Measurements from ENCODE around the gene KRT17. TPM values are rescaled to one million over a fixed set of nuclear protein-coding genes. Genes with fewer than 3 reads are reported as not detected.
"Not testable (repeated sequence)": the region's sequence is repeated elsewhere in the genome, so short reads cannot be mapped to it uniquely, and the experiment has no call there.

Gene KRT17
- total RNA-seq, 2 experiments from 2014 or later = not detected

DNA sequence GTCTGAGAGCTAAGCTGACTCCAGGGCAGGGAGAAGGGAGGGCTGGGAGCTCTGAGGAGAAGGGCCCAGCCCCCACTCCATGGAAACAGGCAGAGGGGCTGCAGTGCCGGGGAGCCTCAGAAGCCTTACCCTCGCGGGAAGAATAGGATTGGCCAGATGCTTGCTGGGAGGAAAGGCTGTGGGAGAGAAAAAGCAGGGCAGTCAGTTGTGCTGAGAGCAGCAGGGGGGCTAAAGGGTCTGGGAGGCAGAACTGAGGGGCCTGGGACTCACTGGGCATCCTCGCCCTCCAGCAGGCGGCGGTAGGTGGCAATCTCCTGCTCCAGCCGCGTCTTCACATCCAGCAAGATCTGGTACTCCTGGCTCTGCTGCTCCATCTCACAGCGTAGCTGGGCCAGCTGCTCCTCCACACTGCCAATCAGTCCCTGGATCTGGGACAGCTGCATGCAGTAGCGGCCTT is 14.3 kb downstream of the KRT17 start:
- H3K9me3 Mint-ChIP-seq = peaks cover 18% of the 10 kb centered on the region
- H3K4me1 Mint-ChIP-seq, H3K27ac Mint-ChIP-seq, H3K36me3 Mint-ChIP-seq, H3K4me3 Mint-ChIP-seq, DNase-seq: not testable (repeated sequence)
- peaks cover 34% of the 10 kb centered on the region for H3K27me3 Mint-ChIP-seq

DNA sequence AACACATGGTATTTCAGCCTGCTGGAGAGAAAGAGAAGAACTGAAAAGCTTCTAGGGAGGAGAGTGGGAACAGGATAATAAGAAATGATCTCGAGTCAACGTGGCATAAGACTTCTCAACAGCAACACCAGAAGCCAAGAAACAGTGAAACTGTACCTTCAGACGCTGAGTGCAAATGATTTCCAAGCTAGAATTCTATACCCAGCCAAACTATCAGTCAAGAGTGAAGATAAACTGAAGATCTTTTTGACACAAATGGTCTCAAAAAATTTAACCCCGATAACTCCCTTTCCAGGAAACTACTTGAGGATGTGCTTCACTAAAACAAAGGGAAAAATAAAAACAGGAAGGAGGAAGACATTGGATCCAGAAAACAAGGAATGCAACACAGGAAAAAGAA is 17.4 kb downstream of the KRT17 start:
- H3K4me1 Mint-ChIP-seq, H3K4me3 Mint-ChIP-seq, DNase-seq, H3K27ac Mint-ChIP-seq, H3K36me3 Mint-ChIP-seq: not testable (repeated sequence)
- peaks cover 18% of the 10 kb centered on the region for H3K9me3 Mint-ChIP-seq
- peaks cover 54% of the 10 kb centered on the region for H3K27me3 Mint-ChIP-seq

DNA sequence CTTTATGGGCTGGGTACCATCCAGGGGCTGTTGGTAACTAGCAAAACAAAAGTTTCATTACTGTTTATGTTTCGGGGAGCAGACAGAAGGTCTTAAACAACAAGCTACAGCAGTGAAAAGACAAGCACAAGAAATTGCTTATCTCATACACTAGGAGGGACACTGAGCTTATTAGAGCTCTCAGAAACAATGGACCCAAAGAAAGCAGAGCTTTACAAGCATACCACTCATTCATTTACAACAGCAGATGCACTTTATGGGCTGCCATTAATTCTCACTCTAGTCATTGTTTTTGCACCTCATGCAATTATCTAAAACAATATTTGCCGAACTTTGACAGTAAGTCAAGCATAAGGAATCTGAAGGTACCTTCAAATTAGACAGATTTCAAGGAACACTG is 21.9 kb downstream of the KRT17 start:
- peaks cover 40% of the 10 kb centered on the region for H3K27me3 Mint-ChIP-seq
- no peak for DNase-seq
- peaks cover 8% of the 10 kb centered on the region for H3K36me3 Mint-ChIP-seq
- H3K27ac Mint-ChIP-seq = no peak overlapping the region
- H3K4me1 Mint-ChIP-seq = no peaks in the 10 kb centered on the region
- H3K4me3 Mint-ChIP-seq = no peak overlapping the region
- peaks cover 15% of the 10 kb centered on the region for H3K9me3 Mint-ChIP-seq

DNA sequence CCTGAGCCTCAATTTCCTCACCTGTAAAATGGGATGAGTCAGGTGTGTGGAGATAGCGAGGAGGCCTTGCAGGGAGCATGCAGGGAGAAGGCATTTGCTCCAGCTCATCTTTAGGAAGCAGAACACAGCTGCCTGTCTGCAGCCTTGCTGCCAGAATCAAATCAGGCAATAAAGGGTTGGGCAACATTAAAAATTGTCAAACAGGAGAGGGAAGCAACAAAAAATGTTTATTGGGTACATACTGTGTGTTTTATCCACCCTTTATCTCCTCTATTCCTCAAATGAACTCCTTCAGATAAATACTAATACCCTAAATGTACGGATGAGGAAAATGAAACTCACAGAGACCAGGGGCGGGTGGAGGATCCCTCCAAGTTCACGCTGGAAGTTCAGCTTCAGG is 24.1 kb downstream of the KRT17 start:
- Mint-ChIP-seq H3K4me3 (no peak overlapping the region), H3K9me3 (peaks cover 2% of the 10 kb centered on the region), H3K27me3 (peaks cover 25% of the 10 kb centered on the region), H3K4me1 (no peaks in the 10 kb centered on the region), H3K36me3 (no peaks in the 10 kb centered on the region), H3K27ac (no peak overlapping the region)
- no peak for DNase-seq

DNA sequence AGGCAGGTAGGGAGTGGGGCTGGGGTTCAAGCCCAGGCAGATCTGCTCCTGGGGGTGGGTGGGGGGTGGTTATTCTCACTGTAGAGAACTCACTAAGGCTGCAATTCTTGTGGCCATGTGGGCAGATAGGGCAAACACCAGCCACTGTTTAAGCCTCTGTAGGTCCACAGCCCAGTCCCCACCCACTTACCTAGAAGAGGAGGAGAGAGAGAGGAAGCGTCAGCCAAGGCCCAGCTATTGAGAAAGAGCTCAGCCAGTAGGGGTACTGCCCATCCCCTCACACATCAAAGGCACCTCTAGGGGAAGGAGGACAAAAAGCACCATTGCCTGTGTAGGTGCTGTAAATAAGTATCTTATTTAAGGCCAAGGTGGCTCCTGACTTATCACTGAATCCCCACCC is 24.7 kb downstream of the KRT17 start:
- no peak for DNase-seq

DNA sequence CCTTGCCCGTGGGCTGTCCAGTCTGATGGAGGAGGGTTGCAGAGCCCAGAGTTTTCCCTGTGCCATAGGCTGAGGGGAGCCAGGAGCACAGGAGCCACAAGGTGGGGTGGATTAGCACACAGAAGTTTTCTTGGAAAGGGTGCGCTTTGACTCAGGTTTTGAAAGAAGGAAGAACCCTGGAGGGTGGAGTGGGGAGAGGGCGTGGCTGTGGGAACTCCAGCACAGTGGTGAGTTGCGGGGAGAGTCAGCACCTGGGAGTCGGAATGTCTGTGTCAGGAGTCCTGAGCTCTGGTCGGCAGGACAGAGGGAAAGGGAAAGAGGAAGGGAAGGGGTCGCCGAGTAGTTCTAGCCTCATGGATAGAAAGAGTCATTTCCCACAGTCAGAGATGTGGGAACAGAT is 28.8 kb downstream of the KRT17 start:
- Mint-ChIP-seq H3K36me3 (no peaks in the 10 kb centered on the region), H3K27me3 (no peaks in the 10 kb centered on the region), H3K9me3 (peaks cover 2% of the 10 kb centered on the region), H3K27ac (no peak overlapping the region), H3K4me3 (no peak overlapping the region), H3K4me1 (no peaks in the 10 kb centered on the region)
- DNase-seq = no peak

More for the DNA sequence above, 24.7 kb downstream of the KRT17 start:
- H3K27me3 Mint-ChIP-seq = peaks cover 19% of the 10 kb centered on the region
- no peak overlapping the region for H3K27ac Mint-ChIP-seq
- no peaks in the 10 kb centered on the region for H3K4me1 Mint-ChIP-seq
- H3K36me3 Mint-ChIP-seq = no peaks in the 10 kb centered on the region
- no peak overlapping the region for H3K4me3 Mint-ChIP-seq
- H3K9me3 Mint-ChIP-seq = peaks cover 2% of the 10 kb centered on the region

DNA sequence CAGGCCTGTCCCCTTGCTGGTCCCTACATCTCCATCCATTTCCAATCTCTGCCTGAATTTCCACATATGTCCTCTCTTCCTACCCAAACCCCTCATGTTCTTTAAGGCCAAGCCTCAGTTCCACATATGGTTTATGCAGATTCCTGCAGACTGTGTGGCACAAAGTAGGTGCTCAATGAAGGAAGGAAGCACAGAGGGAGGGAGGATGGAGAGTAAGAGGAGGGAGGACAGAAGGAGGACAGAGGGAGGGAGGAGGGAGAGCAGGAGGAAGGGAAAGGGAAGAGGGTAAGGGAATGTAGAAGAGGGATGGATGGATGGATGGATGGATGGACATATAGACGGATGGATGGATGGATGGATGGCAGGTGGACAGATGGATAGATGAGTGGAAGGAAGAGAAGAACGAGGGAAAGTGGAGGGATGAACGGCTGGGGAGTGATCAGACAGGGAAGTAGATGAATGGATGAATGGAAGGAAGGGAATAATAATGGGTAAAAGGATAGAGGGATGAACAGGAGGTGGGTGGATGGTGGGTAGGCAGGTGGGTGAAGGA is 29.9 kb downstream of the KRT17 start:
- H3K4me3 Mint-ChIP-seq = no peak overlapping the region
- H3K9me3 Mint-ChIP-seq = peaks cover 2% of the 10 kb centered on the region
- H3K27ac Mint-ChIP-seq = no peak overlapping the region
- no peaks in the 10 kb centered on the region for H3K4me1 Mint-ChIP-seq
- H3K36me3 Mint-ChIP-seq = no peaks in the 10 kb centered on the region
- no peak for DNase-seq
- no peaks in the 10 kb centered on the region for H3K27me3 Mint-ChIP-seq

DNA sequence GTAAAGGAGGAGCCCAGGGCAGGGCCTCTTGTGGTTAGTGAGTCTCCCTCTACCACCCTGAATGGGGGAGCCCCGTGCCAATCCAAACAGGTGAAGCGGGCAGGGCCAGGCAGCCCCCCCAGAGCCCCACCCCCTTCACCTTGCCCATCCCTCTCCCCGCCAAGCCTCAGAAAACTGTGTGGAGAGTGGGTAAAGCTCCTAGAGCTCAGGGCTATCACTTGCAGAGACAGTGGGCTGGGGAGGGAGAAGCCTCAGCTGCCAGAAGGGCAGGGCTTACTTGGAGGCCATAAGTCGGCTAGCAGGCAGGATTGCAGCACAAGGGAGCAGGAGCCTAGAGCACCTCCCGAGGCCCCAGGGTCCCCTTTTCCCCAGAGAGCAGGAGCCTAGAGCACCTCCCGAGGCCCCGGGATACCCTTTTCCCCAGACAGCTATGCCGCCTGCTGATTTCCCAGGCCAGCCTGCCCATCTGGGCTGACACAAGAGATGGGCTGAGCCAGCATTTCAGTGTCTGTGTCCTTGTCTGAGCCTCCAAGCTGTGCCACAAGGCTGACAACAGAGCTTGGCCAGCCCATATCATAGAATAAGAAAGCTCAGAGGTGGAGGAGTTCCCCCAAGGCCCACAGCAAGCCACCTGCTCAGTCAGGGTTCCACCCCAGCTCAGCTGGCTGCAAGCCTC is 30.9 kb downstream of the KRT17 start:
- no peaks in the 10 kb centered on the region for H3K4me1 Mint-ChIP-seq
- no peaks in the 10 kb centered on the region for H3K36me3 Mint-ChIP-seq
- no peak for DNase-seq
- H3K27ac Mint-ChIP-seq = no peak overlapping the region
- peaks cover 2% of the 10 kb centered on the region for H3K9me3 Mint-ChIP-seq
- no peaks in the 10 kb centered on the region for H3K27me3 Mint-ChIP-seq
- no peak overlapping the region for H3K4me3 Mint-ChIP-seq

DNA sequence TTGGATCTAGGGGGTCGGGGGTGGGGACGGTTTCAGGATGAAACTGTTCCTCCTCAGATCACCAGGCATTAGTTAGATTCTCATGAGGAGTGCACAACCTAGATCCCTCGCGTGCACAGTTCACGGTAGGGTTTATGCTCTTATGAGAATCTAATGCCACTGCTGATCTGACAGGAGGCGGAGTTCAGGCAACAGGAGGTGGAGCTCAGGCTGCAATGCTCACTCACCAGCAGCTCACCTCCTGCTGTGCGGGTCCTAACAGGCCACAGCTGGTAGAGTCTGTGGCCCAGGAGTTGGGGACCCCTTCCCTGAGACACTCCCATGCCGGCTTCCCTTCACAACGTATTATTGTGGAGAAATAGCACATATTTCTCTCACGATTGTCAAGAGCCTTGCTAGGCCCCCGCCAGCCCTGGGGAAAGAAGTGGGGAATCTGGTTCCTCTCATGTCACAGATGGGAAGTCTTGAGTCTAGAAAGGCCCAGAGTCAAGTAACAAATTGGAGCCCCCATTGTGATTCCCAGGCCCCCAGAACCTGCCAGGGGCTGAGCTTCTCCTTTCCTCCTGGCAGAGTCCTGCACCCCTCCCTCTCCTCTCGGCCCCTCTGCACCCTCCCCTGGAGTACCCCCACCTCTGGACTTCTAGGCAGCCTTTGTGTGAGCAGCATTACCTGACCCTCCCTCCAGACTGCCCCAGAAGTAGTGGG is 31.6 kb downstream of the KRT17 start:
- Mint-ChIP-seq H3K4me3 (no peak overlapping the region), H3K9me3 (peaks cover under 1% of the 10 kb centered on the region), H3K27ac (no peak overlapping the region), H3K36me3 (no peaks in the 10 kb centered on the region), H3K4me1 (no peaks in the 10 kb centered on the region), H3K27me3 (no peaks in the 10 kb centered on the region)
- DNase-seq = no peak

DNA sequence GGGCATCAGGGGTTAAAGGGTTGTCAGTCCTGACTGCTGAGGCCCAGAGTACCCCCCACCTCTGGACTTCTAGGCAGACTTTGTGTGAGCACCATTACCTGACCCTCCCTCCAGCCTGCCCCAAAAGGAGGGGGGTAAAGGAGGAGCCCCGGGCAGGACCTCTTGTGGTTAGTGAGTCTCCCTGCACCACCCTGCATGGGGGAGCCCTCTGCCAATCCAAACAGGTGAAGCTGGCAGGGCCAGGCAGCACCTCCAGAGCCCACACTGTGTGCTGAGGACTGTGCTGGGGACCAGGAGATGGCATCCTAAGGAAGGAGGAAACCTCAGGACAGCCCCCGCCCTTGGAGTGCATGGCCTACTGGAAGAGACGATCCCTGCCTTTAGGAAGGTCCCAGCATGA is 35.1 kb downstream of the KRT17 start:
- Mint-ChIP-seq H3K4me3 (no peak overlapping the region), H3K4me1 (no peaks in the 10 kb centered on the region), H3K27me3 (no peaks in the 10 kb centered on the region), H3K27ac (no peak overlapping the region), H3K9me3 (no peaks in the 10 kb centered on the region), H3K36me3 (no peaks in the 10 kb centered on the region)
- no peak for DNase-seq

DNA sequence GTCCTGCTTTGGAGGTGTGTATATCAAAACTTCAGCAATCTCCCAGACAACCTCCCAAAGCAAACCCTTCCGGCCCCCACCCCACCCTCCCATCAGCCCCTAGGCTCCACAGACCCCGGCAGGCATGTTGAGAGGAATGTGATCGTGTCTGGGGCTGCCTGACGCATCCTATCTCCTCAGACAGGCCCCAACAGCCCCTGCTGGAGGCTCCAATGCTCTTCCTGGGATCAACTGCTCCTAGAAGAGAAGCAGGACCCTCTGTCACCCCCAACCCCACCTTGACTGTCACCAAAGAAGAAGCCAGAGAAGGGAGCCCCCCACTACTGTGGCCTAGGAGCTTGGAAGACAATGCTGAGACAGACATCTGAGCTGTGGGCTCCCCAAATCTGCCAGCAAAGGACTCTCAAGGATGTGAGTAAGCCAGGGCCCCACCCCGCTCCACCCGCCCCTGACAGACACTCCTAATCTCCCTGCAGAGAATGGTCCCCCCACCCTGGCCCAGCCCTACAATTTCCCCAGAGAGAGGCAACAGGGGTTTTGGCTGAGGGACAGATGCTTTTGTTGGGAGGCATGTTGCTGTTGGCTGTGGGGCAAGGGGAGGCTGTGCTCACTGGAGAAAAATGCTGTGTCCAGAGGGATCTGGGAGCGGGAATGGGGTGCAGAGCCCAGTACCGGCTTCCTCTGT is 36.1 kb downstream of the KRT17 start:
- Mint-ChIP-seq H3K27ac (no peak overlapping the region), H3K9me3 (no peaks in the 10 kb centered on the region), H3K4me1 (no peaks in the 10 kb centered on the region), H3K36me3 (no peaks in the 10 kb centered on the region), H3K4me3 (no peak overlapping the region), H3K27me3 (no peaks in the 10 kb centered on the region)
- no peak for DNase-seq

DNA sequence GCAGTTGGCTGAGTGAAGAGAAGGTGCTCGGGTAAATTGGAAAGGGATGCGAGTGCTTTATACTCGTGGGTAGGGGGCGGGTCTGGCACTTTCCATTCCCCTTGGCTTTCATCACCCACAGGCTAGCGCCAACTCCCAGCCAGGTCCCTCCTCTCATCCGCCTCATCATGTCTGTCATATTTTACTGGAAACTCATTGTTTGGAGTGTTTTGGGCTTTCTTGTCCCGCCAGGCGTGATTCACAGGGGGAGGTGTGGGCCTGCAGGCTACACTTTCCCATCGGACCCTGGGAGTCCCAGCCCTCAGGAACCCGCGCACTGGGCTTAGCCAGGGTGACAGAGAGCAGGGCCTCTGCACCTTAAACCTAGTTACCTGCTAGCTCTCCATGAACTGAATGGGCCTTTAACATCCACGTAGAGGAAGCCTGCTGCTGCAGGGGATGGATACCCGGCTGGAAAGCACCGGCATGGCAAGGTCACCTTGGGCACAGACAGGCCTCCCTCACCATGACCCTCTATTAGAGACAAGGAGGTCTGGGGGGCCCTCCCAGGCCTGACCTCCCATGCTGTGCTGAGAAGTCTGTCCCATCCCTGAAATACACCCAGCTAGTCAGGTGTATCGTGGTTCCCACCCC is 37.4 kb downstream of the KRT17 start, which contains the start of gene KRT14:
Gene KRT14, minus strand, starts transcription at position 33 of the 633 bp plus-strand sequence. CDS start 61 bp downstream, outside the sequence.
- Mint-ChIP-seq H3K4me1 (no peaks in the 10 kb centered on the region), H3K27ac (no peak within 1 kb of the TSS), H3K4me3 (no peak within 1 kb of the TSS), H3K9me3 (no peaks in the 10 kb centered on the region), H3K36me3 (no peaks in the 10 kb centered on the region), H3K27me3 (no peaks in the 10 kb centered on the region)
- no peak for DNase-seq

DNA sequence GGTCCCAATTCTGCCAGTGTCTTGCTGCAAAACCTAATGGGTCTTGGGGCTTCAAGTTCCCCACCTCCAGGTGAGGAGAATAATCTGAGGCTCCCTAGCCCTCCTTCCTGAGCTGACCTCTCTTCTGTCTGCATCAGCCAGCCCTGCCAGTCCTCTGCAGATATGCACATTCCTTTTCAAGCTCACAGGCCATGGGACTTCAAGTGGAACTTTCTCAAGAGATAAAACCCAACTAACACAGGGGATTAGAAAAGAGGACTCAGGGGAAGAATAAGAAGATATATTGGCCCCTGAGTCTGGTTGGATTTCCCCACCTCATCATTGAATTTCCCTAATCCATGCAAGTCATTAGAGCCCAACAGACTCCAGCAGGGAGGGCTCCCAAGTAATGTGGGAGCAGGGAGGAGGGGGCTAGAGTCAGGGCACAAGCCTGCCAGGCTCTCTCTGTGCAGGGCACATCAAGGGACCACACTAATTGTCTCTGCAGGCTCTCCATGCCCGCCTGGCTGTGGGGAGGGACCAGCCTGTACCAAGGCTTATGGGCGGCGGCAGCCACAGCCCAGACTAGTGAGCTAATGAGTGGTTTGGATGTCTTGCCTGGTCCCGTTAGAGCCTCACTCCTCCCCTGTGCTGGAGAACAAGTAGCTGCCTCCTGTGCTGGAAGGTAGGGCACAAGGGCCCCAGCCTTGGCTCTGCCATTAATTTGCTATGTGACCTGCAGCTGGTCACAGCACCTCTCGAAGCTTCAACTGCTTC is 38.9 kb downstream of the KRT17 start:
- Mint-ChIP-seq H3K9me3 (no peaks in the 10 kb centered on the region), H3K27ac (no peak overlapping the region), H3K4me3 (no peak overlapping the region), H3K36me3 (no peaks in the 10 kb centered on the region), H3K4me1 (no peaks in the 10 kb centered on the region), H3K27me3 (peaks cover 12% of the 10 kb centered on the region)
- no peak for DNase-seq

DNA sequence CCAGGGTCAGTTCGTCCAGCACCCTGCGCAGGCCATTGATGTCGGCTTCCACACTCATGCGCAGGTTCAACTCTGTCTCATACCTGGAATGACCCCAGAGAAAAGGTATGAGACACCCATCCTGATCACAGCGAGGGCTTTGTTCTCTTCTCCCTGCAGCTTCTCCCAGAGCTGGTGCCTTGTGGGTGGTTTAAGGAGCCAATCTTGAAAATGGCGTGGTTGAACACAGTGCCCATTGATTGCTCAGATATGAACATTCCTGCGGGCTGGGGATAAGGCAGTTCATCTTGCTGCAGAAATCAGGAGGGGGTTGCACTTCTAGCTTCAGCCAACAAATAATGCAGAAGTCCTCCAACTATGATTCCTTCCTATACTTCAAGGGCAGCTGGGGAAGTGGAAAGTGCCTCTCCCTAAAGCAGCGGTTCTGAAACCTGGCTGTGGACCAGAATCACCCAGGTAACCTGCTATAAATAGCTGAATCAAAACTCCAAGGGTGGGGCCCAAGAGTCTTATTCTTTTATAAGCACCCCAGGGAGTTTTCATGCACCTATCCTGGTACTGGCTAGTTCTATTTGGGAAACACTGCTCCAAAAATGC is 39.9 kb downstream of the KRT17 start:
- not testable (repeated sequence) for H3K4me3 Mint-ChIP-seq, H3K9me3 Mint-ChIP-seq, H3K27ac Mint-ChIP-seq, H3K36me3 Mint-ChIP-seq, H3K4me1 Mint-ChIP-seq, DNase-seq
- H3K27me3 Mint-ChIP-seq = peaks cover 23% of the 10 kb centered on the region

All from activated naive CD8-positive, alpha-beta T cell treated with anti-CD3 and anti-CD28 coated beads for 36 hours (primary cell).